HL-60 (cell line): ENCODE results near the gene MYH9.

Experiments used
- DNase-seq, 2 experiments: peaks; one replicate each; pipeline ENCODE4 v3.0.0-alpha.2; 2010 to 2020; ENCODE audit warnings: low read depth in 1 of 2, low spot score in 1 of 2
- H3K27ac ChIP-seq: fragments of 250-450 bp; sonication (Bioruptor Pico); replicated peaks from 2 replicates; pipeline ENCODE4 v1.5.1; 2020; ENCODE audit warnings: mild to moderate bottlenecking, moderate library complexity
- H3K27me3 ChIP-seq: fragments of 250-450 bp; sonication (Bioruptor Pico); 2 replicates; pipeline ENCODE4 v1.5.1; 2021; ENCODE audit warnings: mild to moderate bottlenecking, moderate library complexity; ENCODE audit not compliant: insufficient read depth, poor library complexity, severe bottlenecking
- H3K4me3 ChIP-seq: replicated peaks from 2 replicates; pipeline ENCODE4 v1.5.1; 2011; ENCODE audit warnings: mild to moderate bottlenecking, control low read depth, low read length; ENCODE audit not compliant: insufficient read depth
- CTCF ChIP-seq: IDR thresholded peaks from one replicate; pipeline ENCODE4 v1.5.1; 2011; ENCODE audit warnings: low read length, control low read depth, inconsistent platforms; ENCODE audit not compliant: insufficient read depth
- GABPA ChIP-seq: IDR thresholded peaks from 2 replicates; pipeline ENCODE4 v1.6.1; 2012; ENCODE audit warnings: low read depth
- POLR2AphosphoS5 ChIP-seq: IDR thresholded peaks from 2 replicates; pipeline ENCODE4 v1.6.1; 2012; ENCODE audit warnings: low read depth
- REST ChIP-seq: IDR thresholded peaks from 2 replicates; pipeline ENCODE4 v1.6.1; 2012; ENCODE audit warnings: low read depth; ENCODE audit not compliant: insufficient replicate concordance
- SPI1 ChIP-seq: IDR thresholded peaks from 2 replicates; pipeline ENCODE4 v1.6.1; 2012; ENCODE audit warnings: low read depth, mild to moderate bottlenecking, borderline replicate concordance

Gene MYH9

GRCh38 chr22:36316419-36316818 lies 71.3 kb downstream of the MYH9 start:
- no peak for DNase-seq
- TF ChIP-seq REST (no peak), POLR2AphosphoS5 (no peak), CTCF (no peak), GABPA (no peak), SPI1 (no peak)
- H3K27me3 ChIP-seq, result no peaks in the 10 kb centered on the region
- H3K4me3 ChIP-seq, result no peak overlapping the region
- no peak overlapping the region for H3K27ac ChIP-seq

- H3K4me3 ChIP-seq, result no peak overlapping the region
- DNase-seq, result no peak
- TF ChIP-seq CTCF, result no peak
- no peak for TF ChIP-seq POLR2AphosphoS5
- no peak for TF ChIP-seq GABPA
- TF ChIP-seq REST, result no peak
- TF ChIP-seq SPI1, result no peak
- no peak overlapping the region for H3K27ac ChIP-seq
- H3K27me3 ChIP-seq, result no peaks in the 10 kb centered on the region
Measured at GRCh38 chr22:36315325-36315724, 72.4 kb downstream of the MYH9 start.

- no peak for TF ChIP-seq GABPA
- no peak for TF ChIP-seq REST
- no peak for TF ChIP-seq SPI1
- TF ChIP-seq POLR2AphosphoS5, result no peak
- TF ChIP-seq CTCF, result no peak
- no peak overlapping the region for H3K4me3 ChIP-seq
- H3K27me3 ChIP-seq, result no peaks in the 10 kb centered on the region
- no peak overlapping the region for H3K27ac ChIP-seq
- DNase-seq, result no peak
Measured at GRCh38 chr22:36311386-36312085, 76.2 kb downstream of the MYH9 start.
